ENCODE results near the gene CSF2. TPM values are rescaled to one million over a fixed set of nuclear protein-coding genes. Genes with fewer than 3 reads are reported as not detected.

Gene CSF2
- total and polyA plus RNA-seq, 2 of the 13 experiments (the other 11 are each of a cell fraction or from before 2014, with no cell fraction given): not detected

- BruUV-seq (replicated peaks): no TSS peak
- Histone ChIP-seq H3K9ac (ENCODE audit: insufficient read depth, low read depth, low read length) (no peak overlapping the region), H3K4me1 (ENCODE audit: insufficient read depth, low read length) (peaks cover 9% of the 10 kb centered on the region), H3K4me2 (ENCODE audit: low read depth, low read length) (no peak overlapping the region), H3K36me3 (replicated peaks in 1 of 2; ENCODE audit: control insufficient read depth in 1 of 2, insufficient read depth in 2 of 2, low read length in 2 of 2) (no peaks in the 10 kb centered on the region), H3K4me3 (replicated peaks in 1 of 3; ENCODE audit: insufficient read depth in 1 of 3, low read depth in 2 of 3, low read length in 3 of 3) (no peak overlapping the region), H4K20me1 (ENCODE audit: insufficient read depth, low read length) (no peaks in the 10 kb centered on the region), H3K79me2 (ENCODE audit: insufficient read depth, low read length) (no peaks in the 10 kb centered on the region), H3K27me3 (ENCODE audit: control insufficient read depth in 1 of 2, insufficient read depth in 2 of 2, low read length in 2 of 2) (peaks cover 3 to 24% of the 10 kb centered on the region in 2 experiments; a peak in 3 of 5 replicates), H3K27ac (ENCODE audit: extremely low read length, insufficient read depth, low read length) (no peak overlapping the region), H2AFZ (ENCODE audit: low read length) (no peak overlapping the region), H3K9me3 (ENCODE audit: low read length) (no peaks in the 10 kb centered on the region)
- intact Hi-C loops (cut with micrococcal nuclease; ENCODE audit: unreplicated experiment) (no loop called here), in situ Hi-C loops (cut with HindIII; ENCODE audit: extremely low pct_ligation_motif_present, low pct_unique_long_range_greater_than_20kb) (no loop called here)
- TF ChIP-seq ZMAT5 (CRISPR knock-in tag; IDR thresholded peaks at IDR 0.05; ENCODE audit: borderline replicate concordance, low read depth) (no peak), ZNF569 (CRISPR knock-in tag; IDR thresholded peaks at IDR 0.05; ENCODE audit: borderline replicate concordance) (no peak), ZNF558 (CRISPR knock-in tag; IDR thresholded peaks at IDR 0.05; ENCODE audit: borderline replicate concordance) (no peak), RFX3 (CRISPR knock-in tag; IDR thresholded peaks at IDR 0.05) (no peak), ZNF256 (CRISPR knock-in tag; conservative IDR thresholded peaks at IDR 0.05) (no peak), PLSCR1 (CRISPR knock-in tag; IDR thresholded peaks at IDR 0.05; ENCODE audit: borderline replicate concordance) (no peak), ZNF782 (CRISPR knock-in tag; IDR thresholded peaks at IDR 0.05; ENCODE audit: borderline replicate concordance) (no peak), ZBTB7A (CRISPR knock-in tag; IDR thresholded peaks at IDR 0.05) (no peak), RXRA (CRISPR knock-in tag; IDR thresholded peaks at IDR 0.05) (no peak), ZNF275 (CRISPR knock-in tag; IDR thresholded peaks at IDR 0.05; ENCODE audit: borderline replicate concordance) (no peak), ZHX1 (CRISPR knock-in tag; IDR thresholded peaks at IDR 0.05; ENCODE audit: low read depth) (no peak), ZNF576 (CRISPR knock-in tag; IDR thresholded peaks at IDR 0.05) (no peak), PTBP1 (IDR thresholded peaks at IDR 0.05; ENCODE audit: low read depth, low read length, poor library complexity, severe bottlenecking) (no peak), ZNF296 (CRISPR knock-in tag; conservative IDR thresholded peaks at IDR 0.05) (no peak), IRF2 (CRISPR knock-in tag; IDR thresholded peaks at IDR 0.05) (no peak)
- POLR2A ChIA-PET: no interaction called here
- WGBS (ENCODE audit: low lambda C conversion rate): 28% methylated on average over 2 of the region's 5 CpGs
- no peak for ATAC-seq
- FAIRE-seq: no peak
- CTCF ChIA-PET (ENCODE audit: low intra/inter-chr PET ratio, low total read pairs): interaction anchor here (2.1 kb wide), 1 partner anchor 70 kb away, joined by 25 read pairs; no protein-coding TSS in a partner anchor
- no peak for DNase-seq (ENCODE audit: low spot score)
Observed at GRCh38 chr5:132064140-132064539, 9.4 kb upstream of the CSF2 start.
